HG03521 (cell line): ENCODE data around the gene DPP6.

Experiments
- ATAC-seq: cut with Tn5 transposase; IDR thresholded peaks from one replicate; pipeline ENCODE4 v1.9.1; 2021; ENCODE audit warnings: mild to moderate bottlenecking, moderate library complexity; ENCODE audit not compliant: unreplicated experiment

DPP6 gene

DNA sequence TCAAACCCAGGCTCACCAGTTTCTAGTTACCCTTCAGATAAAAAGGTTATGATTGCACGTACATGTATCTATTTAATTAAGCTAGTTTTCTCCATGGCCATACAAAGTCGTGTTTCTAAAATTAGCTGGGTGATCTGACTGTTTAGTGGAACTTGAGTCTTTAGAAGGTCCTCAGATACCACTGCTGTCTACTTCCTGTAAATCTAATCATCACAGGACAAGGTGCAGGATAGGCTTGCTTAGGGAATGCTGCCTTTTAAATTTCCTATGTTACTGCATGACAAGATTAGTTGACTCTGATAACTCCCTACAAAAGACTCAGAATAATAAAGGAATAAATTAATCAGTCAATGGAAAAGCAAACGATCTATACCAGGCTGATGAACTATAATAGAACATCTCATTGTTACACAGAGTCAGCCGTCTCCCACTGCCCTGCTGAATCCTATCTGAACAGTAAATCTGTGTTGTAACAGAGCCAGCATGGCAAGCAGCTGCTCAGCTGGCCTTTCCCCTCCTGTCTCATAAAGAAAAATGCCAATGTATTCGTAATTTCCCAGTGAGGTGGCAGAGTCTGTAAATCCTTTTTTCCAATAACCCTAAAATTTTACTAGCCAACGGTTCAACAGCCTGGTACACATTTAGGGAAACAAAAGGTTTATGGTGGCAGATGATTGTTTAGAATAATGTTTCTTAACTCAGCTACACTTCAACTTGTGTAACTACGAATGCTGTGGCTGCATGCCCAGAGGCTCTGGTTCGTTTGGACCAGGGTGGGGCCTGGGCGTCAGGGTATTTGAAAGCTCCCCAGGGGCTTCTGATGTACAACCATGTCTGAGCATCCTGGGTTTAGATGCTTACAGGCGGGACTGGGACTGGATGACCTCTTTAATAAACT is 632.7 kb downstream of the DPP6 start:
- ATAC-seq: no peak

DNA sequence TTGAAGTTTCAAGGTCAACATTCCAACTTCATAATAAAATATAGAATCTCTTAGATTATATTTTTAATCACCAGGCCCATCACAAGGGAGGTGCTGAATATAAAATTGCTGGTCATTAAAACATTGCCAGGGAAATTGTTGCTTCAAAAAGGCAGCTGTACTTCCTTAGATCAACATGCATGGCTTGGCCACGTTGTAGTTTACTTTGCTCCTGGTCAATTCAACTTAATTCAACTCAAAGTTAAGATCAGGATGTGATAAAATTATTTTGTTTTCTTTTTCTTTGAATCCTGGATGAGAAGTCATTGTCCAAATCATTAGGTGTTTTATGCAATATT is 633.3 kb downstream of the DPP6 start:
- ATAC-seq: no peak

DNA sequence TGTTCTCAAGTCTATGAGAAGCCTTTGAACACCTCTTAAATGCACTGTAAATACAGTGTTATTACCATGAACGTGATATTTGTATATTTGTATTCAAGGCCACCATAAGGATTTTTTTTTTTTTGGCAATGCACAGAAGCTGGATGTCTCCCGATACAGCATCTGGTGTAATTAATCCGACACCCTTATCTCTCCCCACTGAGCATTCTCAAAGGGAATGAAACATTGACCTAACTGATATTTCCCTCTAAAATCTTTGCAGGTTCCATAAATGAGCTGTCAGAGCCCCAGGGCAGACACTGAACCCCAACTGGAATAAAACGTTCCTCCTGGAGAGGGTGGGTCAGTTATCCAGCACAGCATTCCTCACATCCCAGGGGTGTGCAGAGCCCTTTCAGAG is 634.1 kb downstream of the DPP6 start:
- ATAC-seq: no peak

DNA sequence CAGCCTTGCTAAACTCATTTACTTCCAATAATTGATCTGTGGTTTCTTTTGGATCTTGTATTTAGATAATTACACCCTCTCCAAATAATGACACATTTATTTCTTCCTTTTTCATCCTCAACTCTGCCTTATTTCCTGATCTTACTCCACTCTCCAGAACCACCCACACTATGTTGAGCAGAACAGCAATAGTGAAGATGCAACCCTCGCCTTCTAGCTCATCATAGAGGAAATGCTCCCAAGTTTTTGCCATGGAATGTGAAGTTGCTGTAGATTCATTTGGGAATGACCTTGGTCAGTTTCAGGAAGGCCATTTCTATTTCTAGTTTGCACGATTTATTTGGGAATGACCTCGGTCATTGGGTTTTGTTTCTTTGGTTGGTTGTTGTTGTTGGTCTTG is 636.8 kb downstream of the DPP6 start:
- no peak for ATAC-seq

DNA sequence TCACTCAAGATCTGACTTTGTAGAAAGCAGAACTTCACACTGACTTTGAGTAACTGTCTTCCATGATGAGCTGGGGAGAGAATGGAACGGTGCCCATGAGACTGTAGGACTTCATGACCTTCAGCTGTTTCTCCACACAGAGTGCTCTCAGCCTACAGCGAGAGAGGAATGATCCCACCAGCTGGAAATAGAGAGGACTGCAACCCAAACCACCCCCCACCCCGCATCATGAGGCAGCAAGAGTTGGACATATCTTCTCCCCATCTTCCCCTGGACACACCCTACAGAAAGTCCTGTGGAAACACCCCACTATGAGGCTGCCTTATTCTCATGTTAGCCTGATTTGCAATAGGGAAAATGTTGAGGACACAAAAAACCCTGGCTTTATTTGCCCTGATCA is 638.2 kb downstream of the DPP6 start:
- no peak for ATAC-seq

DNA sequence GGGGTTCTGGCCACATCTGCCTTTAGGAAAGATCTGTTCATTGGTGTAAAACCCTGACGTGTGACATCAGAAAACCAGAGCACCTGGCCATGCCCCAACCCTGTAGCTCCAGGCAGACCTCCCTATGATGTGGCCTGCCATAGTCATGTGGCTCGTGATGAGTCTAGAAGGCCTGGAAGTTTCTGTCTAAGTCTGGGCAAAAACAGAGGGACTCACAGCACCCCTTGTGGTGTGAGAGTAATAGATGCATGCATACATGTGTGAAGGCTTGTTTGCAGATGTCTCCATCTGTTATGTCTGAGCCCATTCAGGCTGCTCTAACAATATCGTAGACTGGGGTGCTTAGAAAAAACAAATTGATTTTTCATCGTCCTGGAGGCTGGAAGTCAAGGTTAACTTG is 641.5 kb downstream of the DPP6 start:
- ATAC-seq: no peak

DNA sequence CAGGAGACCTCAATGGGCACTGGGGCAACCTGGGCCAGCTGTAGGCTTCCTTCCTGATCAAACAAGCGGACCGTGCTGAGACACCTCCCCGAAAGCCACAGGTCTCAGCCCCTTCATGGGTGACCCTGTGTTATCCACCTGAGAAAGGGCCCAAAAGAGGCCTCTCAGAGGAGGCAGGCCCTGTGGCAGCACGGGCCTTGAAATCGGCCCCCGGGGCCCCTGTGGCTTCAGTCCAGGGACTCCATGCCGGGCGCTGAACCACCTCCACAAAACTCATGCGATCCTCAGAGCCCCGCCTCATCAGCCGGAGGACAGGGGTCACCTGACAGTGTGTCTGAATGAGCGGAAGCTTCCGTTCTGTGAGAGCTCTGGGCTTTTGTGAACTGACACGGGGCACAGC is 643.6 kb downstream of the DPP6 start:
- no peak for ATAC-seq

DNA sequence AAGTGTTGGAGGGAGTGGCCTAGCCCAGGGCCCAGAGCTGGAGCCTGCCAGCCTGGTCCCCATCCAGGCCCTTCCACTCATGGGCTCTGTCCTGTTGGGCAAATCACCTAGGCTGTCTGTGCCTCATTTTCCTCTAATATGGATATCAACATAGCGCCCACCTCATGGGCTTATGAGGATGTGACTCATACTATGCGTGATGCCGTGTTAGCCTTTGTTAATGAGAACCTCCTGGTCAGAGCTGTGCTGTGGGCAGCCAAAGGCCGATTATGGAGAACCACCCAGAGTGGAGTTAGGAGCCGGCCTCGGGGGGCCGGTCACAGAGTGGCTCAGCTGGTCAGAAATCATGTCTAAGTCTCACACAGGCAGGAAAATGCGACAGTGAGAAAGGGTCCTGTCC is 644.4 kb downstream of the DPP6 start:
- ATAC-seq: no peak

DNA sequence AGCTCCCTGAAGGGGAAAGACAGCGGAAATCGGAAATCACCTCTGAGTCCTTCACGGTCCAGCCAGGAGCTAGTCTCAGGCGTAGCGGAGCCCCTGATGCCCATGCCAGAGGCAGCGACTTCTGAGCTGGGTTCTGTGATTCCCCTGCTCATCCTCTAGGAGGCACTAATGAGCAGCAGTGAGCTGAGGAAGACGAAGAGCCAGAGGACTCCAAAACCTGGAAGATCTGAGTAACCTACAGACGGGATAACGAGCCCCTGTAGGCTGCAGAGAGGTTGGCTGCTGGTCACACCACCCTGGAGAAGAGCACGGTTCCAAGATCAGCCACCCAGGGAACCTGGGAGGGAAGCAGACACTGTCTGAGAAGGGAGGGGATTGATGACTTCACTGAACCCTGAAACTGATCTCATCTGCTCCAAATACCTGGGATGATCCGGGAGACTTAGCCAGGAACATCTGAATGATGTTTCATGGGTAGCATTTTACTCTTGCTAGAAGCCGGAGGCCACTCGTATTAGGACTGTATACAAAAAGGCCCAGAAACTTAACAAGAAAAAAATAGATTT is 646.6 kb downstream of the DPP6 start:
- ATAC-seq: no peak

DNA sequence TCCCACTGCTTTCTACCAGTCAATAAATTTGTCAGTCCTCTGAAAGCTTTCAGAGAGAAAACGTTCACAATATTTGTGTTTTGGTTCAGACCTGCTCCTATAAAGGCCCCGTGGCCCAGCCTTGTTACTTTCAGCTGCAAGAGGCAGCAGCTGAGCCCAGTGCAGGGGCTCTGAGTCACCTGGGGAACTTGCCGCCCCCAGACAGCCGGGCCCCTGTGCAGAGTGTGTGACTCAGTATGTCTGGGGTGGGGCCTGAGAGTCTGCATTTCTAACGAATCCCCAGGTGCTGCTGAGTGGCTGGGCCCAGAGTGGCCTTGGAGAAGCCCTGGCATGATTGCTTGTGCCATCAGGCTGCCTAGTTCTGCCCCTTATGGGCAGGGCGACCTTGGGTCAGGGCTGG is 647.2 kb downstream of the DPP6 start:
- ATAC-seq: no peak

DNA sequence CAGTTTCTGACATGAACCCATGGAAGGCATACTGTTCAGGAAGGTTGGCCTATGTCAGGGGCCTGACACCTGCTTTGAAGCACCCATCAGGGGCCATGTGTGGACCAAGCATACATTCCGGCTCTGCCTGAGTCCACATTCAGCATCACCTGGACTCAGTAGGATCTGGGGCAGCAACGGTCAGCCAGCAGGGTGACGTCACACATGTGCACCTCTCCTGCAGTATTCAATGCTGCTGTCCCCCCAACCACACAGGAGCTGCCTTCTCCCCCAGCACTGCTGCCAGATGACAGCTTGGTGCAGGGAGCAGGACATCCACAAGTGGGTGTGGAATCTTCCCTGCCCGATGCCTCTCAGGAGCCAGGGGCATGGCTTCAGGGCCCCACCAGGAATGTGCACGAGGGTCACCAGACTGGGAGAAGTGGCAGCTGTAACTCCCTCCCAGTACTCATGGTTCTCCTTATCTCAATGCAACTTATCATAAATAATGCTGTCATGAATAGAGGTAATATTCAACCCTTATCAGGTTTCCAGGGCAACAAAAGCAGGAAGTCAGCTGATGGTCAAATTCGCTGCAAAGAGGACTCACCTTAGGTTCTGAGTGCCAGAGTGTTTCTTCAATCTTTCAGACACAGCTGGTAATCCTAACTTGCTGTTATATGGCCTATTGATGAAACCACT is 657.8 kb downstream of the DPP6 start:
- ATAC-seq: no peak

DNA sequence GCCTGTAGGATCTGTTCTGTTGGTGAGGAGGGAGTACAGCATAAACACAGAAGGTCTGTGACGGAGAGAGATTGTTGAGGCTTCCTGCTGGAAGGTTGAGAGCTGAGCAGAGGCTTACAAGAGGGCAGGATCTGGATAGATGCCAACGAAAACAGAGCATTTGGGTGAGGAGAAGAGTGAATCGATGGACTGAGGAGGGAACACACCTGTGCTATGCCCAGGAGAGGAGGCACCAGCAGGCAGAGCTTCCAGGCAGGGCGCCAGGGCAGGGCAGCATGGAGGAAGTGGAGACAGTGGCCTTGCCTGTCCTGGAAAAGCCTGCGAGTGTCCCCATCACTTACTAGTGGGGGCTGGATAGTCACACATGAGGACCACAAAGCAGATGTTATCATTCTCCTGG is 667.8 kb downstream of the DPP6 start:
- no peak for ATAC-seq

DNA sequence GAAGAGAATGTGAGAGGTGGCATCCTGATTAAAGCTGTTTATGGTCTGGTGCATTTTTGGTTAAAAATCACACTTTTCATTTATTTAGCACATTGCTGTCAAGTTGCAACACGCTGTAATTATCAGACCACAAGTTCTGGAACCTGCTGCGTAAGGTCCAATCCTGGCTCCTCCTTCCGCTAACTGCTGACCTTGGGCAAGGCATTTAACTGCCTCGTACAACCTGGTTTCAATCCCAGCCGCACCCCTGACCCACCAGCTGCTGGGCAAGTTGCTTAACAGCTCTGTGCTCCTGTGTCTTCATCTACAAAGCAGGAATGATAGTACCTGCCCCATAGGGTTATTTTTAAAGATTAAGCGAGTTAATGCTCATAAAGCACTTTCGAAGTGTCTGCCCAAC is 668.9 kb downstream of the DPP6 start:
- ATAC-seq: no peak

DNA sequence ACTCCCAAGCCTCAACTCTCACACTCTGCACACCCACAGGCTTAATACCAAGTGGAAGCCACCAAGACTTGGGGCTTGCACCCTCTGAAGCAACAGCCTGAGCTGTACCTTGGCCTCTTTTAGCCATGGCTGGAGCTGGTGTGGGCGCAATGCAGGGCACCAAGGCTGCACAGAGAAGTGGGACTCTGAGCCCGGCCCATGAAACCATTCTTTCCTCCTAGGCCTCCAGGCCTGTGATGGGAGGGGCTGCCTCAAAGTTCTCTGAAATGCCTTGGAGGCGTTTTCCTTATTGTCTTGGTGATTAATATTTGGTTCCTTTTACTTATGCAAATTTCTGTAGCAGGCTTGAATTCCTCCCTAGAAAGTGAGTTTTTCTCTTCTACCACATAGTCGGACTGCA is 674.2 kb downstream of the DPP6 start:
- no peak for ATAC-seq

DNA sequence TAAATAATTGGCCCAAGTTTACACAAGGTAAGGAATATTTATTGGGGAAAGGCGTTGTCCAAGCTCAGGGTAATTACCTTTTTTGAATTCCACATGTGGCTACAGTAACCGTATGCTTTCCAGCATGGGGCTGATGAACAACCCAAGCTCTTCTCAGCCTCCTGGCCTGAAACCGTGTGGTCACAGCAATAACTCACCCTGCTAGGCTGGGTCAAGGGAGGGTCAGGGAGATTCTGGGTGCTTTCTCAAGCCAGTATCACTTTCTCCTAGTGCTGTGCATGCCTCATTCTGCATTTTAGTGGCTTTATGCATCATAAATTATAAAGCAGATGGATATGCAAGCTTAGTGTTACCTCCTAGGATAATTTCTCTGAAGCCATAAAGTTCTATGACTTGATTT is 676.9 kb downstream of the DPP6 start:
- no peak for ATAC-seq

DNA sequence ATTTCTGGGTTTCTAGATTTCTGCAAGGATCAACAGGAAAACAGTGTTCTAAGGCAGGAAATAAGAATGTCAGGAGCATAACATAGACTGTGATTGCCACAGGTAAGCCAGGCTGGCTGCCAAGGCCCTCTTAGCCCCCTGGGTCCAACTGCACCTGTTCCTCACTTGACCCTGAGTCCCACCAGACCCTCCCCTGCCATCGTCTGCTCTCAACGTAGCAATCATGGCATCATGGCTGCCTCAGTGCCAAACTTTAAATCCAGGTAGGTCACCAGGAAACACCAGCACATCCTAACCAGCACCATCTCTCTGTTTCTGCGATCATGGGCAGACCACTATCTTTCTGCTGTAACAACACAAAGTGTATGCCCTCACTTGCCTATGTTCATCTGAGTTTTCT is 683.6 kb downstream of the DPP6 start:
- no peak for ATAC-seq

DNA sequence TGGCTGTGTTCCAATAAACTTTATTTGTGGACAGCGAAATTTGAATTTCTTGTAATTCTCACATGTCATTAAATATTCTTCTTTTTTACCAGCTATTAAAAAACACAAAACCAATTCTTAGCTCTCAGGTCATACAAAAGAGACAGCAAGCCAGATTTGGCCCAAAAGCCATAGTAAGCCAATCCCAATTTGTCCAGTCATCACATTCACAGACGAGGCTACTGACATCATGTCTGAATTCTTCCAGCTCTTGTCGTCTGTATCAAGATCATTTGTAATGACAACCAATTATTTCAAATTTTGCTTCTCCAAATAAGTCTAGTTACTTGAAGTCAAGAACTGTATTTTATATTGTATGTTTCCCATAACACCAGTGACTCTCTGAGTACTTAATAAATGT is 684.2 kb downstream of the DPP6 start:
- no peak for ATAC-seq

DNA sequence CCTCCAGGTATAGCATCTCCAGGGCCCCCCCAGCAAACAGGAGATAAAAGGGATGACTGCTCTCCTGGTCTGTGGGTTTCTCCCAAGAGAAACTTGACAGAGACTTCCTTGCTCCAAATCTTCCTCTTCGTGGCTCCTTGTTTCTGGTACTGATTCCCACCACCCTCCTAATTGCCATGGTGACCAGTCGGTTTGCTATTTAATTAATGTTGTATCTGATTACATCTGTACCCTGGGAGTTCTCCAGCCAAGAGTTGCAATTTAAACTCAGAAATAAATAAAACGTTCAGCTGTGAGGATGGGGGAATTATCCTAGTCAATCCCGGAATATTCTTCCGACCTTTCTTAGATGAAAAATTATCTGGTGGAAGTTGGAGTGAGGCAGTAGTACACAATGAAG is 686.0 kb downstream of the DPP6 start:
- ATAC-seq: no peak

DNA sequence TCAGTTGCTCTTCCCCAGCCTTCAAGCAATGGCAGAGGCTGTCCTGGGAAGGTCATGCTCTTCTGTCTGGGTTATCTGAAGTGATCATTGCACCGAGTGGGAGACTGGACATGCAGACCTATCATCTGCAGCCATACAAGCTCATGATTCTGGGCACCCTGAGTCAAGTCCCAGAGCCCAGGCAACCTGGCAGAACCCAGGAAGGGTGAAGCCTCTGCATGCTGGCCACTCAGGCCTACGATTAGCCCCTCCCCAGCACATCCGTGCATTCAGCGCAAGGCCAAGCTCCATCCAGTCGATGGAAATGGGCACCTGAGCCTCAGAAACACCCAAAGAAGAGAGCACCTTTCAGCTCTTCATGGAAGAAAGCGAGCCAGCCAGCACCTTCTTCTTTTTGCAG is 688.9 kb downstream of the DPP6 start:
- ATAC-seq: no peak

DNA sequence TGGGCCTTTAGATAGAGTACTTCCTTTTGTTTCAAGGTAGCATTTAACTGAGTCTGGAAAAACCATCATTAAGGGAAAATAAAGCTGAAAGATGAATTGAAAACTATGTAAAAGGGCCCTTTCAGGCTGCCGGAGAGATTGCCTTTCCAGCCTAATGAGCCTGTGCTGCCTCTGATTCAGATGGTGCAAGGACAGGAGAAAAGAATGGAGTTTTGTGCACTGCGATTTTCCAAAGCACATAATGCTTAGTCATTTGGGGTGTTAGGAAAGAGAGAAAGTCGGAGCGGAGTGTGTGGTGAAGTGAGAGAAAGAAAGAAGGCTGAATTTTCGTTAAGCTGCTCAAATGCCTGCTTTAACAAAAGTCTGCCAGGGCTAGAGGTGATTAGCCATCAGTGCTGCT is 691.0 kb downstream of the DPP6 start:
- no peak for ATAC-seq

DNA sequence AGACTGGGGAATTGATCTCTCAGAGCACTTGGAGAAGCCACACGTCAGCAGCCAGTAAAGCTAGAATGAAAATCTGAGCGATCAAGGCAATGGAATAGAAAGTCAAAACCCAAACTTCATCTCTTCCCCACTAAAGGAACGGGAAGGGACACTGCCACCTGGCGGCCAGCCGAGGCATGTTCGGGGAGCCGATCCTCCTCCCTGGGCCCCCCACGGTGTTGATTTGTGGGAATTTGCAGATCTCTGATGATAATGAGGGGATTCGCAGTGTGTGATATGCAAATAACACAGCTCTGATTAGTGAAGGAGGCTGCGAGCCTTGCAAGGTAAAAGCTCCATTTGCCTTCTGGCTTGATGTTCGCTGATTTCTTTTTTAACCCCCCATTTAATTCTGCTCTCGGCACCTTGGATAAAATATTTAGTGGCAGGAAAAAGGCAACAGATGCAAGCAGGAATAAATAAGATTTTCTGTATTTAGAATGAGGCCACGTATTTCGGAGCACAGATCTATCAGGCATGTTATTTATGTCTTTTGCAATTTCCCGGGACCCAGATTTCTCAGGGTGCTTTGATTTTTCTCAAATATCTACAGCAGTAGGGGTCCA is 692.2 kb downstream of the DPP6 start:
- no peak for ATAC-seq

DNA sequence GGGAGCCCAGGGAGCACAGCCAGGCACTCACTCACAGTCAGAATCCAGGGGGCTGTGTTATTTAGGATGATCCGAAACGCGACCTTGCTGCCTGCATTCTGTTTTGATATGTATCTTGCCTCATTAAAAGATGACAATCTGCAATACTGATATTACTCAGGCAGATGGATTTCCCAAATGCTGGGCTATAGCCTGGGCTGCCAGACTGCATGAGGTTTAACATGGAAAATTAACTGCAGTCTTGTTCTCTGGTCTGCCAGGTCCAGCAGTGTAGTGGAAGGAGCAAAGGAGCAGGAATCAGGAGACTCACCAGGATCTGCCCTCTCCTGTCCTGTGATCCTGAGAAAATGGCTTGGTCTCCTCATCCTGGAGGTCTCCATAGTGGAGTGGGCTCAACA is 692.7 kb downstream of the DPP6 start:
- ATAC-seq: no peak
